B cell (primary cell): ENCODE results near the gene ACP7. TPM values are rescaled to one million over a fixed set of nuclear protein-coding genes. Genes with fewer than 3 reads are reported as not detected.

Experiments
- ATAC-seq: fragments of 200-7000 bp; cut with Tn5 transposase; one replicate; pipeline ENCODE4 v1.10.0; 2021; ENCODE audit warnings: low read depth, mild to moderate bottlenecking, moderate number of reproducible peaks, moderate library complexity
- CTCF ChIA-PET: fragments of 350-600 bp; sonication (Branson Sonifier 250); formaldehyde crosslinking; loops from one replicate; lab custom pipeline; 2021; ENCODE audit warnings: antibody characterized with exemption, inconsistent platforms; lab: Charles Lee
- POLR2A ChIA-PET: fragments of 350-600 bp; sonication (Branson Sonifier 250); formaldehyde crosslinking; loops from one replicate; lab custom pipeline; 2021; ENCODE audit warnings: antibody characterized with exemption; lab: Charles Lee
- DNase-seq: peaks from one replicate; pipeline ENCODE4 v3.0.0; 2013
- H2AFZ ChIP-seq: 2 replicates; pipeline ENCODE4 v1.6.1; 2012; ENCODE audit warnings: mild to moderate bottlenecking, low read depth, low read length; ENCODE audit not compliant: insufficient read depth, poor library complexity, severe bottlenecking
- H3K27ac ChIP-seq, 2 donors: 1 replicate in 1 of 2; 2 replicates in 1 of 2; pipeline ENCODE4 v1.5.1; 2012 to 2013; ENCODE audit warnings: low read length in 2 of 2, mild to moderate bottlenecking in 2 of 2, moderate library complexity in 1 of 2
- H3K27me3 ChIP-seq, 4 experiments: fragments of 200-600 bp in 1 of 4; sonication (generic) in 1 of 4; replicated peaks in 1 of 4; 1 replicate in 2 of 4; 2 replicates in 2 of 4; pipeline versions ENCODE4 v1.6.1 to v1.7.0; 2013 to 2016; ENCODE audit warnings: low read length in 3 of 4, mild to moderate bottlenecking in 2 of 4, mixed read lengths in 1 of 4, moderate library complexity in 1 of 4; ENCODE audit not compliant: insufficient read depth in 4 of 4, control insufficient read depth in 3 of 4; ENCODE audit errors: control extremely low read depth in 1 of 4
- H3K36me3 ChIP-seq, 2 experiments: replicated peaks in 1 of 2; 1 replicate in 1 of 2; 2 replicates in 1 of 2; pipeline versions ENCODE4 v1.6.1 to v1.7.1; 2013; ENCODE audit warnings: low read length in 1 of 2; ENCODE audit not compliant: insufficient read depth in 2 of 2, control insufficient read depth in 1 of 2; ENCODE audit errors: control extremely low read depth in 1 of 2, extremely low read depth in 1 of 2
- H3K4me1 ChIP-seq, 2 donors: fragments of 200-600 bp in 1 of 2; sonication (generic) in 1 of 2; 1 replicate in 1 of 2; 2 replicates in 1 of 2; pipeline versions ENCODE4 v1.5.1 to v1.6.1; 2013 to 2017; ENCODE audit warnings: low read length in 2 of 2; ENCODE audit not compliant: control insufficient read depth in 2 of 2, insufficient read depth in 2 of 2
- H3K4me2 ChIP-seq: replicated peaks from 2 replicates; pipeline ENCODE3; 2012; ENCODE audit warnings: mild to moderate bottlenecking, low read depth, low read length; ENCODE audit not compliant: poor library complexity, severe bottlenecking
- H3K4me3 ChIP-seq, 5 experiments: fragments of 200-600 bp in 1 of 5; sonication (generic) in 1 of 5; 1 replicate in 3 of 5; 2 replicates in 2 of 5; pipeline versions ENCODE4 v1.5.1 to v1.7.0; 2011 to 2016; ENCODE audit warnings: low read length in 4 of 5, mild to moderate bottlenecking in 4 of 5, low read depth in 2 of 5, control low read depth in 1 of 5, moderate library complexity in 1 of 5; ENCODE audit not compliant: insufficient read depth in 1 of 5; ENCODE audit errors: control extremely low read depth in 1 of 5, extremely low read depth in 1 of 5
- H3K79me2 ChIP-seq: fragments of 200-600 bp; sonication (generic); one replicate; pipeline ENCODE4 v1.6.0; 2016; ENCODE audit warnings: low read length; ENCODE audit not compliant: control insufficient read depth, insufficient read depth
- H3K9ac ChIP-seq: fragments of 200-600 bp; sonication (generic); 2 replicates; pipeline ENCODE4 v1.6.1; 2017; ENCODE audit warnings: mild to moderate bottlenecking, low read length, moderate library complexity
- H3K9me3 ChIP-seq, 3 donors: one replicate each; pipeline versions ENCODE4 v1.6.1 to v1.7.1; 2013; ENCODE audit warnings: low read length in 2 of 3; ENCODE audit not compliant: control insufficient read depth in 2 of 3, insufficient read depth in 1 of 3; ENCODE audit errors: control extremely low read depth in 1 of 3
- H4K20me1 ChIP-seq: 2 replicates; pipeline ENCODE4 v1.6.0; 2012; ENCODE audit warnings: mild to moderate bottlenecking, low read length; ENCODE audit not compliant: insufficient read depth, control insufficient read depth, poor library complexity, severe bottlenecking
- H3K27ac Mint-ChIP-seq: one replicate; pipeline ENCODE4 v1.8.0; 2021; ENCODE audit warnings: mixed read lengths
- H3K27me3 Mint-ChIP-seq: one replicate; pipeline ENCODE4 v1.8.0; 2021; ENCODE audit warnings: mixed read lengths
- H3K4me1 Mint-ChIP-seq: one replicate; pipeline ENCODE4 v1.8.0; 2021; ENCODE audit warnings: mixed read lengths
- H3K4me3 Mint-ChIP-seq: one replicate; pipeline ENCODE4 v1.8.0; 2021; ENCODE audit warnings: mixed read lengths
- H3K9me3 Mint-ChIP-seq: one replicate; pipeline ENCODE4 v1.8.0; 2022; ENCODE audit warnings: mixed read lengths; ENCODE audit not compliant: insufficient read depth
- EZH2 ChIP-seq: IDR thresholded peaks from 2 replicates; pipeline ENCODE4 v1.6.1; 2012; ENCODE audit warnings: borderline replicate concordance, low read depth, mild to moderate bottlenecking, moderate library complexity, low read length; ENCODE audit not compliant: insufficient read depth, poor library complexity, severe bottlenecking
- WGBS: methylation state at CpG from one replicate; pipeline ENCODE4 v1.1.5; 2013; ENCODE audit warnings: missing lambda C conversion rate; ENCODE audit not compliant: insufficient coverage; 5-methylcytosine and 5-hydroxymethylcytosine counted together
- intact Hi-C: fragments of 100-400 bp; cut with micrococcal nuclease; formaldehyde crosslinking; loops from one replicate; pipeline ENCODE4 v1.10.0; 2022
- polyA plus RNA-seq: library from polyadenylated mRNA; depleted of rRNA; stranded (reverse); fragments of >200 nt; gene quantifications from 2 replicates; pipeline ENCODE4 v1.2.3, GENCODE V29; 2012
- total RNA-seq, 2 donors: library from RNA; stranded (reverse); fragments of 120-200 nt in 1 of 2; gene quantifications; 1 replicate in 1 of 2; 2 replicates in 1 of 2; pipeline versions ENCODE4 v1.2.3 to v1.2.4, GENCODE V29; 2013 to 2022
- TF ChIP-seq, protein P1 (sequence below): fragments of 200-600 bp; IDR thresholded peaks from one replicate; pipeline ENCODE4 v1.8.0; 2022; ENCODE audit warnings: antibody characterized with exemption, mild to moderate bottlenecking

ACP7 gene
- total and polyA plus RNA-seq, 2 donors (not counting 1 experiment from before 2014, with no cell fraction given), result not detected

DNA sequence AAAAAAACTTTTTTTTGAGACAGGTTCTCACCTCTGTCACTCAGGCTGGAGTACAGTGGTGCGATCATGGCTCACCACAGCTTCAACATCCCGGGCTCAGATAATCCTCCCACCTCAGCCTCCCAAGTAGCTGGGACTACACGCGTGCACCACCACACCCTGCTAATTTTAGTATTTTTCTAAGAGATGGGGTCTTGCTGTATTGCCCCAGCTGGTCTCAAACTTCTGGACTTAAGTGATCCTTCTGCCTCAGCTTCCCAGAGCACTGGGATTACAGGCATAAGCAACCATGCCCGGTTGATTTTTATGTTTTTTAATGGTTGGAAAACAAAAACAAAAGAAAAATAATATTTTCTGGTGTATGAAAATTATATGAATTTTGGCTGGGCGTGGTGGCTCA, 9.2 kb upstream of the ACP7 start:
- peaks cover 0 to 11% (median 2%) of the 10 kb centered on the region in 4 experiments for H3K27me3 ChIP-seq
- no peak overlapping the region for H3K4me3 ChIP-seq
- ChIA-PET POLR2A (no interaction called here), CTCF (no interaction called here)
- Mint-ChIP-seq H3K4me1 (peaks cover 4% of the 10 kb centered on the region), H3K27me3 (peaks cover 24% of the 10 kb centered on the region), H3K4me3 (no peak overlapping the region), H3K27ac (no peak overlapping the region), H3K9me3 (no peaks in the 10 kb centered on the region)
- 100% methylated on average over 1 of the region's 6 CpGs for WGBS
- H3K9me3 ChIP-seq, result no peaks in the 10 kb centered on the region
- no peak overlapping the region for H3K27ac ChIP-seq
- no peak overlapping the region for H3K9ac ChIP-seq
- no peaks in the 10 kb centered on the region for H3K4me1 ChIP-seq
- intact Hi-C loops, result no loop called here
- no peak overlapping the region for H3K4me2 ChIP-seq
- no peaks in the 10 kb centered on the region for H3K79me2 ChIP-seq
- TF ChIP-seq, protein P1, sequence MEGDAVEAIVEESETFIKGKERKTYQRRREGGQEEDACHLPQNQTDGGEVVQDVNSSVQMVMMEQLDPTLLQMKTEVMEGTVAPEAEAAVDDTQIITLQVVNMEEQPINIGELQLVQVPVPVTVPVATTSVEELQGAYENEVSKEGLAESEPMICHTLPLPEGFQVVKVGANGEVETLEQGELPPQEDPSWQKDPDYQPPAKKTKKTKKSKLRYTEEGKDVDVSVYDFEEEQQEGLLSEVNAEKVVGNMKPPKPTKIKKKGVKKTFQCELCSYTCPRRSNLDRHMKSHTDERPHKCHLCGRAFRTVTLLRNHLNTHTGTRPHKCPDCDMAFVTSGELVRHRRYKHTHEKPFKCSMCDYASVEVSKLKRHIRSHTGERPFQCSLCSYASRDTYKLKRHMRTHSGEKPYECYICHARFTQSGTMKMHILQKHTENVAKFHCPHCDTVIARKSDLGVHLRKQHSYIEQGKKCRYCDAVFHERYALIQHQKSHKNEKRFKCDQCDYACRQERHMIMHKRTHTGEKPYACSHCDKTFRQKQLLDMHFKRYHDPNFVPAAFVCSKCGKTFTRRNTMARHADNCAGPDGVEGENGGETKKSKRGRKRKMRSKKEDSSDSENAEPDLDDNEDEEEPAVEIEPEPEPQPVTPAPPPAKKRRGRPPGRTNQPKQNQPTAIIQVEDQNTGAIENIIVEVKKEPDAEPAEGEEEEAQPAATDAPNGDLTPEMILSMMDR, result no peak
- TF ChIP-seq EZH2, result no peak
- no peak for DNase-seq
- no peak for ATAC-seq
- H4K20me1 ChIP-seq, result no peaks in the 10 kb centered on the region
- no peaks in the 10 kb centered on the region for H3K36me3 ChIP-seq
- H2AFZ ChIP-seq, result no peak overlapping the region

DNA sequence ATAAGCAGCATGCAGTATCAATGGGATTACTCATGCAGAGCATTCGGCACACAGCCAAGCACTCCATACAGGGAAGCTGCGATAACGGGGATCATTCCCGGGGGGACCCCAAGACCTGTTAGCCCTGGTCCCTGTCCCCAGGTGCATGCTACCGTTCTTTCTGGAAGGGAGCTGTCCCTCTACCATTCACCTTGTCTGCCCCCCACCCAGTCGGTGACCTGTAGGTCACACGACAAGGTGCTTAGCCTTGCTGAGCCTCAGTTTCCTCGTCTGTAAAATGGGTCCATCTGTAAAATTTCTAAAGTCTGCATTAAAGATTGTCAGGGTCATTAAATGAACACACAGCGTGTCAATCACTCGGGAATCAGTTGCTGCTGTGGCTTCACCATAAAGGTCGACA, 6.8 kb upstream of the ACP7 start:
- Histone ChIP-seq H2AFZ (no peak overlapping the region), H3K4me3 (no peak overlapping the region), H3K27ac (no peak overlapping the region), H3K9ac (no peak overlapping the region), H4K20me1 (no peaks in the 10 kb centered on the region), H3K79me2 (no peaks in the 10 kb centered on the region), H3K4me2 (no peak overlapping the region), H3K4me1 (no peaks in the 10 kb centered on the region), H3K9me3 (peaks cover 0 to 2% (median 0%) of the 10 kb centered on the region in 3 donors), H3K36me3 (no peaks in the 10 kb centered on the region), H3K27me3 (peaks cover 0 to 20% (median 5%) of the 10 kb centered on the region in 4 experiments)
- H3K9me3 Mint-ChIP-seq, result no peaks in the 10 kb centered on the region
- WGBS, result 94% methylated on average over 11 of the region's 11 CpGs
- ChIA-PET POLR2A (no interaction called here), CTCF (no interaction called here)
- no peak for DNase-seq
- peaks cover 4% of the 10 kb centered on the region for H3K4me1 Mint-ChIP-seq
- peaks cover 29% of the 10 kb centered on the region for H3K27me3 Mint-ChIP-seq
- H3K27ac Mint-ChIP-seq, result no peak overlapping the region
- no peak for ATAC-seq
- TF ChIP-seq, protein P1, result no peak
- TF ChIP-seq EZH2, result no peak
- intact Hi-C loops, result no loop called here
- H3K4me3 Mint-ChIP-seq, result no peak overlapping the region
